HG03457 (cell line): ENCODE data around the gene SLC35F1.

Source experiments
- ATAC-seq: cut with Tn5 transposase; IDR thresholded peaks from one replicate; pipeline ENCODE4 v1.9.1; 2021; ENCODE audit warnings: moderate number of reproducible peaks; ENCODE audit not compliant: unreplicated experiment

SLC35F1 gene

GRCh38 chr6:118249680-118250079 is 342.6 kb downstream of the SLC35F1 start:
- no peak for ATAC-seq

- no peak for ATAC-seq
These were observed 345.4 kb downstream of the SLC35F1 start for GRCh38 chr6:118252474-118252873.

- no peak for ATAC-seq
These were observed 346.7 kb downstream of the SLC35F1 start for GRCh38 chr6:118253741-118254140.

- ATAC-seq, result no peak
These were observed 353.8 kb downstream of the SLC35F1 start for GRCh38 chr6:118260833-118261232.

- ATAC-seq, result no peak
These were observed 356.9 kb downstream of the SLC35F1 start for GRCh38 chr6:118263921-118264486.

- no peak for ATAC-seq
These were observed 362.6 kb downstream of the SLC35F1 start for GRCh38 chr6:118269659-118270058.

GRCh38 chr6:118277631-118278030 is 370.6 kb downstream of the SLC35F1 start:
- no peak for ATAC-seq

- ATAC-seq, result peak; percentile 96
These were observed 373.1 kb downstream of the SLC35F1 start for GRCh38 chr6:118280210-118280609.

- ATAC-seq, result no peak
These were observed 374.2 kb downstream of the SLC35F1 start for GRCh38 chr6:118281291-118281690.

- ATAC-seq, result no peak
These were observed 376.7 kb downstream of the SLC35F1 start for GRCh38 chr6:118283766-118284165.

- no peak for ATAC-seq
These were observed 377.8 kb downstream of the SLC35F1 start for GRCh38 chr6:118284736-118285360.

GRCh38 chr6:118285791-118286190 is 378.7 kb downstream of the SLC35F1 start:
- no peak for ATAC-seq

- ATAC-seq, result no peak
These were observed 381.5 kb downstream of the SLC35F1 start for GRCh38 chr6:118288355-118289124.

- ATAC-seq, result no peak
These were observed 385.5 kb downstream of the SLC35F1 start for GRCh38 chr6:118292558-118292957.

- no peak for ATAC-seq
These were observed 387.8 kb downstream of the SLC35F1 start for GRCh38 chr6:118294906-118295305.

GRCh38 chr6:118295336-118295735 is 388.3 kb downstream of the SLC35F1 start:
- ATAC-seq, result no peak

GRCh38 chr6:118296129-118296901 is 389.3 kb downstream of the SLC35F1 start:
- ATAC-seq, result no peak

- no peak for ATAC-seq
These were observed 390.8 kb downstream of the SLC35F1 start for GRCh38 chr6:118297821-118298220.

GRCh38 chr6:118298476-118299427 is 391.7 kb downstream of the SLC35F1 start:
- no peak for ATAC-seq

GRCh38 chr6:118299457-118299856 is 392.4 kb downstream of the SLC35F1 start:
- no peak for ATAC-seq
